NCI-H2196 (cell line): ENCODE results near the gene NIPAL1.
"Not testable (repeated sequence)": the region's sequence is repeated elsewhere in the genome, so short reads cannot be mapped to it uniquely, and the experiment has no call there.

Experiments used
- DNase-seq: peaks from one replicate; lab custom pipeline; 2025; ENCODE audit not compliant: unreplicated experiment; lab: John Stamatoyannopoulos, UW

NIPAL1 gene

DNA sequence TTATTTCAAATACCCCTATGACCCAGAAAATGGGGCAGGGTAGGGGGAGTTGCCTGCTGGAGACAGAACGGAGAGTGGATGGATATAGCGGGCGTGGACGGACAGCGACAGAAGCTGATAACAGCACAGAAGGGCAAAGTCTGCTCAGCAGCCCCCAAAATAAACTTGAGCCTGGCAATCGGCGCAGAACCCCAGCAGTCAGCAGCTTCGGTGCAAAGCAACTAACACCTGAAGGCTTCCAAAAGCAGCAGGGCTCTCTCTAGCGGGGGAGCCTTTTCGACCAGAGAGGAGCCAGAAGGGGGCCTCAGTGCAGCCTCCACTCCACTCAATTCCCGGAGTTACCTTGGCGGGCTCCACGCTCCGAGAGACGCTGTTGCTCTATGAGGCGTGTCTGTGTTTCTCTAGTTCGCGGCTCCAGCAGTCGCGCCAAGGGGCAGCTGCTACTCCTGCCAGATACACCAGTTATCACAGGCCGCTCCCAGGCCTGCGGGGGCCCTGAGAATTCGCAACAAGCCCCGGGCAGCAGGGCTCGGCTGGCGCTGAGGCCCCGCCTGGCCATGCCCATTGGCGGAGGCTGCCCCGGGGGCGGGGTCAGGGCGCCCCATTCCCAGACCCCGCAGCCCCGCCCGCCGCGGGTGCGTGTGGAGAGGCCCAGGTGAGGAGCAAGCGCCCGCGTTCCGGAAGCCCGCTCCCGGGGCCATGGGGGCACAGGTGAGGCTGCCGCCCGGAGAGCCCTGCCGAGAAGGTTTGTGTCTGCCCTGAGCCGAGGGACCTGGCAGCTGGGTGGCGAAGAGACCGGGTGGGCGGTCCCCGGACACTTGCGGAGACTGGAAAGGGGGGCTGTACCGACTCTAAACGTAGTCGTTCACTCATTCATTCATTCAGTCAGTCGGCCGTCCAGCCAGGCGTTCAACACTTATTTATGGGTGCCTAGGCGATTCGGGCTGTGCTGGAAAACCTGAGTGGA lies at the start of gene NIPAL1, which contains the start of gene CNGA1:
NIPAL1 (plus strand) TSS at position 632 of the 967 bp plus-strand sequence; CDS start at position 700, 68 bp downstream.
CNGA1 (minus strand) TSS at position 541 of the 967 bp plus-strand sequence. CDS start 63,992 bp downstream, outside the sequence.
- DNase-seq: peak; percentile 84

DNA sequence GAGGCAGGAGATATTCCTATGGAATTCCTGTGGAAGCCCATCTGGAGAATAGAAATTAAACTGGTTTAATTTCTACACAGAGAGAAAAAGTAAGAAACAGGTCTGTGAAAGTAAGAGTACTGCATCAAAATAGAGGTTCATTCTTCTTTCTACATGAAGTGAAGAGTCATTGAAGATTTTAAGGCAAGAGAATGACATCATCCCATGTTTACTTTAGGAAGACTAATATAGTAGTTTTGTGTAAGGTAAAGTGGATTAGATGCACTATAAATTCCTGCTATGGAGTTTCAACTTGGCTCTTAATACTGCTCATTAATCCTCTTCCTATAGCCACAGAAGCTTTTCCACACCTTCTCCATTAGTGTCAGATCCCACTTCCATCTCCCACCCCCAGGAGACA lies 47.7 kb upstream of the NIPAL1 start:
- no peak for DNase-seq

DNA sequence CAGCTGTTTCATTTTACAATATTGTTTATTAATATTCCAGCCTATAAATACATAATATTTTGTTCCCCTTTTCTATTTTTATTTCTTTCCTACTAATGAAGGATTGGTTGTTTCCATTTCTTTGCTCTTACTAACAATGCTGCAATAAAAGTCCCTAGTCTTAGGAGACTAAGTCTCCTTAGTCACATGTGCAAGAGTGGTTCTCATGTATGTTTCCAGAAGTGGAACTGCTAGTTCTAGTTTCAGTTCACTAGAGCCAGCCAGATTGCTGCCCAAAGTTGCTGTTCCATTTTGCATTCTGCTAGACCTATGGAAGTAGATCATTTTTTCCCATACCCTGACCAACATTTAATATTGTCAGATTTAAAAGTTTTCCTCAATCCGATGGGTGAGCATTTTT lies 44.4 kb upstream of the NIPAL1 start:
- no peak for DNase-seq

DNA sequence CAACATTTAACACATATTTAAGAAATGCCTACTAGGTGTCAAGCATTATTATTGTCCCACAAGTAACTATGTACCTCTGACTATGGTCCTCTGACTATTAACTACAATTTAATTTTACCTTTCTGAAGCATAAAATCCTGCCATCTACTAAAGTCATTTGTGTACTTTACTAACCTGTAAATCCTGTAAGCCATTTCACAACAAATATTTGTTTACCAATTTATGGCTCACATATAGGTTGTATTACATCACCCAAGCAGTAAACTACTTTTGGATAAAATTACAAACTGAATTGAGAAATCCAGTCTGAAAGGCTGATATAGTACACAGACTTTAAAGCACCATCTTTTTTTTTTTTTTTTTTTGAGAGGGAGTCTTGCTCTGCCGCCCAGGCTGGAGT lies 43.9 kb upstream of the NIPAL1 start:
- no peak for DNase-seq

DNA sequence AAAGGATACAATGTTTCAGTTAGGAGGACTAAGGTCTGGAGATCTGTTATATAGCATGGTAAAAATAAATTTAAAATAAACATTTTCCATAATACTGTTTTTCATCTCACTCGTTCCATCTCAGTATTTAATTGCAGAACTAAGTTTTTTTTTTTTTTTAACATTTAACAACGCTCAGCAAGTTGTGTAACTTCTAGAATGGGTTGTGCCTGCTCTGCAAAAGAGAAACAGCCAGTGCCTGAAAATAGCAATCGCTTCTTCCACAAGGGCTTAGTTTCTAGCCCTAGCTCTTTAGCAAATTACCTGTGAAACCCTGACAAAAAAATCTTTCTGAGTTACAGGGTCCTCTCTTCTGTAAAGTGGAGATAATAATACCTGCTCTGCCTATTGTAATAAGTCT lies 42.0 kb upstream of the NIPAL1 start:
- no peak for DNase-seq

DNA sequence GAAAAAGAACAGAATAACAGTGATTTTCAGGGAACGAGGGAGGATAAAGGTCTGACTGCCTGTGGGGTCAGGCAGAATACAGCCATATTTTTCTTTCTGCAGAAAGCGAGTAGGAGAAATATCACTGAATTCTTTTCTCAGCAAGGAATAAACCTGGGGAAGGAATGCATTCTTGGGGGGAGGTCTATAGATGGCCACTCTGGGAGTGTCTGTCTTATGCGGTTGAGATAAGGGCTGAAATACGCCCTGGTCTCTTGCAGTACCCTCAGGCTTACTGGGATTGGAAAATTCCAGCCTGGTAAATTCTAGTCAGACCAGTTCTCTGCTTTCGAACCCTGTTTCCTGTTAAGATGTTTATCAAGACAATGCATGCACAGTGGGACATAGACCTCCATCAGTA lies 26.4 kb upstream of the NIPAL1 start:
- no peak for DNase-seq

DNA sequence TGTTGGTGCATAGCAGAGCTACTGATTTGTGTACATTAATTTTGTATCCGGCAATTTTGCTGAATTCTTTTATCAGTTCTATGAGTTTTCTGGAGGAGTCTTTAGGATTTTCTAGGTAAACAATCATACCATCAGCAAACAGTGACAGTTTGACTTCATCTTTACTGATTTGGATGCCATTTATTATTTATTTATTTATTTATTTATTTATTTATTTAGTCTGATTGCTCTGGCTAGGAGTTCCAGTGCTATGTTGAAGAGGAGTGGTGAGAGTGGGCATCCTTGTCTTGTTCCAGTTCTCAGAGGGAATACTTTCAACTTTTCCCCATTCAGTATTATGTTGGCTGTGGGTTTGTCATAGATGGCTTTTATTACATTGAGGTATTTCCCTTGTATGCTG lies 24.1 kb upstream of the NIPAL1 start:
- DNase-seq: not testable (repeated sequence)

DNA sequence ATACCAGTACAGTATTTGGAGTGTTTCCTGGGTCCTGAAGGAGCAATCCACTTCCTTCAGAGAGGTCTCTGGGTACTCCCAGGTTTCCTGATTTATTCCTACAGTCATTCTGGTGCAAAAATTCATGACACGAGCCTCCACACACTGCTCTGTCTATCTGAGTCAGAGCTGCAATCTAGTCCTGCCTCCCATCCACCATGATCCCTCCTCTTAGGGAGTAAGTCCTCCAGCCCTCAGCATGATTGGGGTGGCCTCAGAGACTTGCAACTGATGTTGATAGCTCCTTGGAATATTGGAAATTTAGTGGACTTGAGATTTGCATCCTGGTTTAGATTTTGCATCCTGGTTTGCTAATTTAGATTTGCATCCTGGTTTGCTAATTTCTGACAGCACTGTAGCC lies 20.6 kb upstream of the NIPAL1 start:
- no peak for DNase-seq

DNA sequence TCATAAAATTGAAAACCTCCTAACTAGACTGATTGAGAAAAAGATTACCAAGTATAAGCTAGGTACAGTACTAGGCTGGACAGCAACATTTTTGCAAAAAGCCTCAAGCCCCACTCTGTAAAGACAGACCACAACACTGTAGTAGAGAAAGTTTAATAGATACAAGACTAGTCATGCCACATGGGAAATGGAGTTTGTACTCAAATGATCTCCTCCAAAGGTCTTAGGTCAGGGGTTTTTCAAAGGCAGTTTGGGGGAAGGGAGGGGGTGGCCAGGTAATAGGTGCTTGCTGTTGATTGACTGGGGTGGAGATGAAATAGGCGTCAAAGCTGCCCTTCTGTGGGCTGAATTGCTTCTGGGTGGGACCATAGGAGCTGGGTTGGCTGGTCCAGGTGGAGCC lies 14.3 kb upstream of the NIPAL1 start:
- no peak for DNase-seq

DNA sequence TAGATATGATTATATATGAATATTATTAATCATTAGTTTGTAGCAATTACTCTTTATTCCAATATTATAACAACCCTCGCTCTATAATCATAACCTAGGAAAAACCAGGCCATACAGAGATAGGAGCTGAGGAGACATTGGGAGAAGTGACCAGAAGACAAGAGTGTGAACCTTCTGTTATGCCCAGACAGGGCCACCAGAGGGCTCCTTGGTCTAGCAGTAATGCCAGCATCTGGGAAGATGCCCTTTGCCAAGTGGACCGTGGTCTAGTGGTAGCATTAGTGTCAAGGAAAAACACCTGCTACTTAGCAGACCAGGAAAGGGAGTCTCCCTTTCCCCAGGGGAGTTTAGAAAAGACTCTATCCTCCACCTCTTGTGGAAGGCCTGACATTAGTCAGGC lies 13.0 kb upstream of the NIPAL1 start:
- not testable (repeated sequence) for DNase-seq

DNA sequence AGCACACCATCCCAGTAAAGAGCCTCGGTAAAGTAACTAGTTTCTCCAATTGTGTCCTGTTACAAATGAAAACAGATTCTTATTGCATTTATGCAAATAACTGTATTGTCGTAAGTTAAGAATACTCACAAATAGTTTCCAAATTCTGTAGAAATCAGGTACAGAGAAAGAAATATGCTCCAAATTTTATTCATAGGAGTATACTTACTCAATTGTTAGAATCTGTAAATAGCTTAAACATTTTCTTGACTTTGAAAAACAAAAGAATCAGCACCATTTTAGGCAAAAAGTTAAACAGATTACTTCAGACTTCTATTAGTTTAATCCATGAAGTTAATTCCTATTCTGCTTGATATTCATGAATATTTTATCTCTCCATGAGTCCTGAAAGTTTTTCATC lies 10.8 kb upstream of the NIPAL1 start:
- DNase-seq: no peak

DNA sequence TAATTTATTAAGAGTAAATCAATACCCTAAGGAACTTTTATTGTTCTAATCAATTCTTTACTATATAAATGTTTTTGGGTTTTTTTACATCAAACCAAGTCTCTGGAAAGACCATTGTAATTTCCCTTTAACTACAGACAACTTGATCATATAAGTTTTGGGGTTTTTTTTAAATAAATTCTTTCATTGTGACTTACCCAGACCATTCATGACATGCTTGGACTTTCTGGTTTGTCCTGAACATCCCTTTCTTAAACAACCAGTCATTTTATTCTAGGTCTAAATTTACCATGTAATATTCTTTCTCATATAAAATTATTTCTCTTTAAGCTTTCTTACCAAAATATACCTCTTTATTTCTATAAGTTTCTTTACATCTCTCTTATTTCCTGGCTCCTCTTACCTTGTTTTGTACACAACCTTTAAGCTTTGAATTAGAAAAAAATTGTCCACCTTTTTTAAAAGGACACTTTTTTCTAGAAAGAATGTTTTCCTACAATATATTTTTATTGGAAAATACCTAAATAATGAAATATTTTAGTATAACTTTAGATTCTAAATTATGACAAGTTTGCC lies 8.5 kb upstream of the NIPAL1 start:
- DNase-seq: no peak

DNA sequence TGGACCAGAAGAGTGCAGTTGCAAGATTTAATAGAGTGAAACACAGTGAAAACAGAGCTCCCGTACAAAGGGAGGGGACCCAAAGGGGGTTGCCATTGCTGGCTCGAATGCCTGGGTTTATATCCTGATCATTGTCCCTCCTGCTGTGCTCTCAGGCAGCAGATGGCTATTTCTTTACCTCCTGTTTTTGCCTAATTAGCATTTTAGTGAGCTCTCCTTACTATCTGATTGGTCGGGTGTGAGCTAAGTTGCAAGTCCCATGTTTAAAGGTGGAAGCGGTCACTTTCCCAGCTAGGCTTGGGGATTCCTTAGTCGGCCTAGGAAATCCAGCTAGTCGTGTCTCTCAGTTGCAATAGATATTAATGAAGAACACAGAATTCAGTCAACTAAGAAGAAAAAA lies 5.7 kb upstream of the NIPAL1 start:
- DNase-seq: not testable (repeated sequence)

DNA sequence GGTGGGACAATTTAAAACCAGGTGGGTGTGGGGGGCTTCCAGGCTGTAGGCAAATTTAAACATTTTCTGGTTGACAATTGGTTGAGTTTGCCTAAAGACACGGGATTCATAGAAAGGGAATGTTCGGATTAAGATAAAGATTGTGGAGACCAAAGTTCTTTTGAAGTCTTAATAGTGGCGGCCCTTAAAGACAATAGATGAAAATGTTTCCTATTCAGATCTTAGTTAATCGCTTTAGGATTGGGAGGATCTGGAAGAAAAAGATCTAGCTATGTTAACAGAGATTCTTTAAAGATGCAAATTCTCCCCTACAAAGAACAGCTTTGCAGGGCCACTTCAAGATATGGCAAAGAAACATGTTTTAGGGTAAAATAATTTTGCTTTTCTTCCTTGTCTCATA lies 4.8 kb upstream of the NIPAL1 start:
- no peak for DNase-seq

DNA sequence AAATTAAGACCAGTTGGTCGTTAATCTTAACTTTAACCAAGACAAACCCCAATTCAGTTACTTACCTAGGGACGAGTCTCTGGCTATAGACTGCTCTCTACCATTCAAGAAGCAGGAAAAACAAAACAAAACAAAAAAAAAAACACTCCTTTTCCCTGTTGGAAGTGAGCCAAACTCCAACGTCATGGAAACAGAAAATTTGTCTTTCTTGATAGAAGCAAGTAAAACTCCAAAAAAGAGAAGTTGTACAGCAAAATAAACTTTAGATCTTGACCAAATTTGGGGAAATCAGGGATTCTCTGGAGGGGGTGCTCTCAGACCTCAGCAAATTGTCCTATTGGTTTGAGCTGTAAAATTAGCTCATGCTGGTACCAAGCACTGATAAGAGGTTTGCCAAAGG lies 3.7 kb upstream of the NIPAL1 start:
- no peak for DNase-seq

DNA sequence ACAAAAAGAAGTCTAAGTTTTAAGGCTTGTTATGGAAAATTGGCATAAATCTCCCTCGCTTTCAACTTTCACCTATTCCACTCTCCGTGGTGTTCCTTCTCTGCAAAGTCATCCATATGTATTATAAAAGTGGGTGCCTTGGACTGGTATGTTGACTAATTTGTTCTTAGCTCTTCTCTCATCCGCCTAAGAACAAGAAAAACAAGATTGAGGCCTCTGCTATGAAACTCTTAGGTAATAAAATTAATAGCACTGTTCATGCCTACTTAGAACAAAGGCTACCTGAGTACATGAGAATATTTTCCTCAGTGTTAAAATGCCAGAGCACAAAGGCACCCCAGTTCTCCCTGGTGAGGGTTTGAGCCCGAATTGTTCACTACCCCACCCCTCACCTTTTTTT lies 1.4 kb upstream of the NIPAL1 start:
- no peak for DNase-seq

DNA sequence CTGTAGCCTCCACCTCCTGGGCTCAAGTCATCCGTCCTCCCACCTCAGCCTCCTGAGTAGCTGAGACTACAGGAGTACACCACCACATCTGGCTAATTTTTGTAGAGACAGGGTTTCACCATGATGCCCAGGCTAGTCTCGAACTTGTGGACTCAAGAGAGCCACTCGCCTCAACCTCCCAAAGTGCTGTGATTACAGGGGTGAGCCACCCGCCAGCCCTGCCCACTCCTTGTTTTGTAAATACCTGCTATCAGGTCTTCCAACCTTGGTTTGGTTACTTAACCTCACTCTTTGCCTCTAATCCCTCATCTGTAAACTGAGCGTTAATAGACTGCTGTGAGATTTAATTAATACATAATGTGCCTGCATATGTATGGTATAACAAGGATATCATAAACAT lies 894 bp upstream of the NIPAL1 start:
- DNase-seq: no peak

DNA sequence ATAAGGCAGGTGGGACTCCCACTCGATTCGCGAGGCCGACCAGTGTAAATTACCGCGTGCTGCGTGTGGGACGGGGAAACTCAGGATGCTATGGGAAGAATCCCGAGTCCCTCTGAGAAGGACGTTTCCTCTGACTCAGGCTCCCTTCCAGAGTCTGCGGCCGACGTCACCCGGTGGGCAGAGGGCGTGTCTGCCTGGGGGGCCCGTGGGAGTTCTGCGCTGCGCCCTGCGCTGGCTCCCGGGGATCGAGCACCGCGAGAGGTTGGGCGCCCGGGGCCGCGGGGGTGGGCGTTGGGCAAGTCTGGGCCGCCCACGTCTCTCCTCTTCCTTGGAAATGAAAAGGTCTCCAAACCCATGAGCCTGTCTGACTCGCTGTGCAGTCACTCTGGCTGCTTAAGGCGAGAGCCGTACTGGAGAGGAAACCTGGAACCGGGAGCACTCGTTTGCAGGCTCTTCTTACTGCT lies 568 bp downstream of the NIPAL1 start:
- DNase-seq: no peak

DNA sequence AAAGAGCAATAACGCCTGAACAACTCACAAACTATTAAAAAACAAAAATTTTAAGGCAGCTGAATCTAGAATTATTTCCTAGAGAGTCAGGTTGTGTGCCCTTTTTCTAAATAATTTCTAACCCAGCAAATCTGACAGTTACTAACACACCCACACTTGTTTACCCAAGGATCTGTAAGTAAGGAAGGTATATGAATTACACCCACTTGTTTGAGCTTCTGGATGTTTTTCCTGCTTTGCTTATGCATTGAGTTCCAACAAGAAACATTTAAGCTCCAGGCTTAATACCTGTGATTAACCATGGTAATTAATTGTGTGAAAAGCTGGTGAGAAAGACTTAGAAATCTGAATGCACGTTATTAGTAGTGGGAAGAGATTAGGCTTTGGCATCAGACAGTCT lies 1.5 kb downstream of the NIPAL1 start:
- no peak for DNase-seq

DNA sequence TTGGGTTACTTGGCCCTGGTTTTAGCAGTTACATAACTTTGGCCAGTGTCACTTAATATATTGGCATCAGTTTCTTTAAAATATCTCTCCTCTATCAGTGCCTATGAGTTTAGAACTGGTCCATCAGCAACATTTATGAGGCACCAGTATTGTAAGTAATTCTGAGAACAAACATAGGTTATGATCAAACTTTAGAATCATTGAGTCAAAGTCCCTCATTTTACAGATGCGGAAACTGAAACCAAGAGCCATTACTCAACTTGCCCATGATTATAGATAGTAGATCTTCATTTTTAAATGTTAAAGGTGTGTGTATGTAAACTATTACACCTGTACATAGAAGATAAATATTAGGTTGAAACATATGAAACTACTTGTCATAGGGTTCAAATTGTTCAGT lies 4.5 kb downstream of the NIPAL1 start:
- DNase-seq: no peak

DNA sequence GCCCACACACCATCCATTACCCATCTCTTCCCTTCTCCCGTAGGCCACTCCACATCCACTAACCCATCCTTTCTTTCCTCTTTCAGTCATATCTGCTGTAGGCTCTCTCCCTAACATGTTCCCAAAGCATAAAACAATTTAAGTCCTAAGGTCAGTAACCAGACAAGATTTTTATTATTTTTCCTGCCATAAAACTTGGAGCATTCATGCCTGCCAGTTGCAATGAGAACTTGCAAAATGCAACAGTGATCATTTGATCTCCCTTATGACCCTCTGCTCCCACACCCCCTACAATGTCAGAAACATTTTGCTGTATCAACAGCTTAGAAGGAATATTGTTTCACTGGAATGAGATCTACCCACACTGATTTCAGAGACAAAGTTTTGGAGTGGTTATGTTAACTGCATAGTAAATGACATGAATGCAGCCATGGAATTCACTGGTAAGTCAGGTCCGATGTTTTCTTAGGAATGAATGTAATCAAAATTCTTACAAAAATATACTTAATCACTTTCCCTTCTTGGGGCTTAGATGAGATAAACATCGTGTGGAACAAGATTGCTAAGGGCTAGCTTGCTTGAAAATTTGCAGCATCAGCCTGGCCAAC lies 5.7 kb downstream of the NIPAL1 start:
- no peak for DNase-seq

DNA sequence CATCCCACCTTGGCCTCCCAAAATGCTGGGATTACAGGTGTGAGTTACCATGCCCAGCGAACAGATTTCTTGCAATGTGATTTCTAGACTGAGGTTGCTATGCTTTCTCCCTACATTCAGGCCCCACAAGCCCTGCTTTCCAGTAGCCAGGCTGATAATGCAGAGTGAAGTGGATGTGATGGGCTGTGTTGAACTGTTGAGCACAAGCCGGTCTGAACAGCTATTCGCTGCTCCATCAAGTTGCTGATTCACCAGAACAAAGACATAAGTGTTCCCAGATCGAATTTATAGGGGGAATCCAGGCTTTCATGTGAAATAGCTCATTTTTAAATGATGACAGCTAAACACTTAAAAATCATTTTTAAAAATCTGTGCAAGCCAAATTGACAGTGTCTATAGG lies 8.0 kb downstream of the NIPAL1 start:
- DNase-seq: no peak
